Kidney (tissue), 14 donors: ENCODE data around the gene HMCES. TPM values are rescaled to one million over a fixed set of nuclear protein-coding genes. Genes with fewer than 3 reads are reported as not detected.

Source experiments
- DNase-seq, 5 donors: peaks; one replicate each; pipeline ENCODE4 v3.0.0-alpha.2; 2013 to 2020
- FAIRE-seq: peaks from 2 replicates; lab custom pipeline; 2012; peaks lifted over from hg19 to GRCh38; lab: Jason Lieb, UNC
- H3K27ac ChIP-seq, 2 donors: one replicate each; pipeline ENCODE4 v1.7.0; 2013; ENCODE audit warnings: low read depth in 2 of 2, low read length in 2 of 2, inconsistent platforms in 1 of 2
- H3K27me3 ChIP-seq: one replicate; pipeline ENCODE4 v1.7.1; 2013; ENCODE audit warnings: low read length, inconsistent platforms; ENCODE audit not compliant: control insufficient read depth, insufficient read depth
- H3K36me3 ChIP-seq, 3 donors: one replicate each; pipeline versions ENCODE4 v1.7.0 to v1.7.1; 2013; ENCODE audit warnings: low read length in 3 of 3, control low read depth in 1 of 3, inconsistent platforms in 1 of 3; ENCODE audit not compliant: insufficient read depth in 3 of 3, control insufficient read depth in 2 of 3
- H3K4me1 ChIP-seq, 3 donors: one replicate each; pipeline versions ENCODE4 v1.7.0 to v1.7.1; 2013; ENCODE audit warnings: low read length in 3 of 3, inconsistent platforms in 1 of 3, low read depth in 1 of 3; ENCODE audit not compliant: control insufficient read depth in 2 of 3, insufficient read depth in 2 of 3
- H3K4me3 ChIP-seq, 3 donors: one replicate each; pipeline versions ENCODE4 v1.7.0 to v1.8.1; 2013; ENCODE audit warnings: low read length in 3 of 3, control low read depth in 1 of 3, inconsistent platforms in 1 of 3
- H3K9ac ChIP-seq, 3 donors: one replicate each; pipeline versions ENCODE4 v1.7.0 to v1.7.1; 2013; ENCODE audit warnings: low read length in 3 of 3, control low read depth in 1 of 3, inconsistent platforms in 1 of 3
- H3K9me3 ChIP-seq, 3 donors: one replicate each; pipeline versions ENCODE4 v1.7.0 to v1.7.1; 2013; ENCODE audit warnings: low read length in 3 of 3, control low read depth in 1 of 3, inconsistent platforms in 1 of 3; ENCODE audit not compliant: control insufficient read depth in 2 of 3, insufficient read depth in 1 of 3
- intact Hi-C: fragments of 100-400 bp; cut with DNase I; formaldehyde crosslinking; loops from one replicate; pipeline ENCODE4 v1.11.1; 2022
- polyA plus RNA-seq: library from polyadenylated mRNA; stranded (reverse); fragments of 350-450 nt; fragmentation: Illumina TruSeq; extraction: RNeasy Lipid Tissue Mini Kit (QIAGEN cat#74804); gene quantifications from one replicate; pipeline ENCODE4 v1.2.3, GENCODE V29; 2014; ENCODE audit warnings: low read depth, low replicate concordance; ENCODE audit not compliant: insufficient read depth
- total RNA-seq: library from RNA; stranded (reverse); fragmentation: NEBNext Ultra II Directional; extraction: Animal tissue kit (Norgen Biotek cat#: 25700); gene quantifications from one replicate; pipeline ENCODE4 v1.2.1, GENCODE V29; 2021
- TF ChIP-seq, protein P1 (sequence below): IDR thresholded peaks from 3 replicates; pipeline ENCODE4 v1.5.1; 2012; ENCODE audit warnings: mild to moderate bottlenecking, moderate library complexity, borderline replicate concordance; ENCODE audit not compliant: insufficient read depth; ENCODE audit errors: extremely low read depth
- donor health status: control.
- donor health status: control.
- donor health status: control.
- donor health status: control.
- donor health status: control.
- donor health status: DM: yes; HTN: yes; CAD: no.
- donor health status: Normal renal cell carcinoma (clear cell type).

Gene HMCES
- total and polyA plus RNA-seq, 2 donors from 2014 or later = 37.4 to 40.1 TPM

DNA sequence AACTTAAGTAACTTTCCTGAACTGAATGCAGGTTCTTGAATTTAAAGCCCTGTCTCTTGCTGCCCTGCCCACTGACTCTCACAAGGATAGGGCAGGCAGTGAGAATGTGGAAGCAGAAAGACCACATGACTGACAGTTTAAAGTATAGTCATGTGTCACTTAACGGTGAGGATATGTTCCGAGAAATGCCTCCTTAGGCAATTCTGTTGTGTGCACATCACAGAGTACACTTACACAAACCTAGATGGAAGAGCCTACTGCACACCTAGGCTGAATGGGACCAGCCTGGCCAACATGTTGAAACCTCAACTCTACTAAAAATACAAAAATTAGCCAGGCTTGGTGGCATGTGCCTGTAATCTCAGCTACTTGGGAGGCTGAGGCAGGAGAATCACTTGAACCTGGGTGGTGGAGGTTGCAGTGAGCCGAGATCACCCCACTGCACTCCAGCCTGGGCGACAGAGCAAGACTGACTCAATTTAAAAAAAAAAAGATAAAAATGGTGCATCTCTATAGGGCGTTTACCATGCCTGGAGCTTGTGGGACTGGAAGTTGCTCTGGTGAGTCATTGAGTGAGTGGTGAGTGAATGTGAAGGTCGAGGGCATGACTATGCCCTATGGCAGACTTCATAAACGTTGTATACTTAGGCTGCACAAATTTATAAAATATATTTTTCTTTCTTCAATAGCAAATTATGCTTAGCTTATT lies 48.2 kb upstream of the HMCES start:
- Histone ChIP-seq H3K27me3 (no peaks in the 10 kb centered on the region), H3K9me3 (no peaks in the 10 kb centered on the region), H3K4me1 (peaks cover 0 to 6% (median 0%) of the 10 kb centered on the region in 3 donors), H3K9ac (no peak overlapping the region), H3K36me3 (no peaks in the 10 kb centered on the region), H3K4me3 (no peak overlapping the region), H3K27ac (no peak overlapping the region)
- intact Hi-C loops = no loop called here
- FAIRE-seq (no peak), DNase-seq (no peak)
- TF ChIP-seq, protein P1, sequence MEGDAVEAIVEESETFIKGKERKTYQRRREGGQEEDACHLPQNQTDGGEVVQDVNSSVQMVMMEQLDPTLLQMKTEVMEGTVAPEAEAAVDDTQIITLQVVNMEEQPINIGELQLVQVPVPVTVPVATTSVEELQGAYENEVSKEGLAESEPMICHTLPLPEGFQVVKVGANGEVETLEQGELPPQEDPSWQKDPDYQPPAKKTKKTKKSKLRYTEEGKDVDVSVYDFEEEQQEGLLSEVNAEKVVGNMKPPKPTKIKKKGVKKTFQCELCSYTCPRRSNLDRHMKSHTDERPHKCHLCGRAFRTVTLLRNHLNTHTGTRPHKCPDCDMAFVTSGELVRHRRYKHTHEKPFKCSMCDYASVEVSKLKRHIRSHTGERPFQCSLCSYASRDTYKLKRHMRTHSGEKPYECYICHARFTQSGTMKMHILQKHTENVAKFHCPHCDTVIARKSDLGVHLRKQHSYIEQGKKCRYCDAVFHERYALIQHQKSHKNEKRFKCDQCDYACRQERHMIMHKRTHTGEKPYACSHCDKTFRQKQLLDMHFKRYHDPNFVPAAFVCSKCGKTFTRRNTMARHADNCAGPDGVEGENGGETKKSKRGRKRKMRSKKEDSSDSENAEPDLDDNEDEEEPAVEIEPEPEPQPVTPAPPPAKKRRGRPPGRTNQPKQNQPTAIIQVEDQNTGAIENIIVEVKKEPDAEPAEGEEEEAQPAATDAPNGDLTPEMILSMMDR = no peak

DNA sequence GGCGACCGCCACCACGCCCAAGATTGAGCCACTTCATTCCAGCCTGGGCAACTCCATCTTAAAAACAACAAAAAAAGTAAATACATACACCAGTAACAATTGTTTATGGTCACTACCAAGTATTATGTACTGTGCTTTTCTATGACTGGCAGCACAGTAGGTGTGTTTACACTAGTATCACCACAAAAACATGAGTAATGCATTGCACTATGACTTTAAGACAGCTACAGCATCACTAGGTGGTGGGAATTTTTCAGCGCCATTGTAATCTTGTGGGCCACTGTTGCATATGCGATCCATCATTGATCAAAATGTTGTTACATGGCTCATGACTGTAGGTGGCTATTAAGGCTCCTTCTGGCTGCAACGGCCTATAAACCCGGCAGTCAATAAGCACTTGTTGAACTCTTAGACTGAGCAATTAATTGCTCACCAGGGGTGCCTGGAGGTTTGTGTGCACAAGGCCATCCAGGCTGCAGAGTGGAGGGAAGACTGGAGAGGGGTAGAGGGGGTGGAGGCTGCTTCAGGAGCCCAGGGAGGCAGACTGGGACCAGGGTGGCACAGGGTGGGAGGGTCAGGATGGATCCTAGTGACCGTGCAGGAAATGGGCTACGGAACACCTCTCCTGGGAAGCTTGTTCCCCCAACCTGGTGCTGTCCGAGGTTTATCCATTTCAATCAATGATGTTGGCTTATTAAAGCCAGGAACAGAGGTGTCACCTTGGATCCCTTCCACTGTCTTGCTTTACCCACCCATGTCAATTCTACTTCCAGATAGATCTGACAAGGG lies 47.1 kb upstream of the HMCES start:
- FAIRE-seq = no peak
- no peak overlapping the region for H3K4me3 ChIP-seq
- H3K27ac ChIP-seq = no peak overlapping the region
- H3K9me3 ChIP-seq = no peaks in the 10 kb centered on the region
- H3K36me3 ChIP-seq = no peaks in the 10 kb centered on the region
- no peaks in the 10 kb centered on the region for H3K27me3 ChIP-seq
- H3K4me1 ChIP-seq = peaks cover 0 to 6% (median 0%) of the 10 kb centered on the region in 3 donors
- DNase-seq = no peak
- intact Hi-C loops = no loop called here
- TF ChIP-seq, protein P1 = no peak
- H3K9ac ChIP-seq = no peak overlapping the region

DNA sequence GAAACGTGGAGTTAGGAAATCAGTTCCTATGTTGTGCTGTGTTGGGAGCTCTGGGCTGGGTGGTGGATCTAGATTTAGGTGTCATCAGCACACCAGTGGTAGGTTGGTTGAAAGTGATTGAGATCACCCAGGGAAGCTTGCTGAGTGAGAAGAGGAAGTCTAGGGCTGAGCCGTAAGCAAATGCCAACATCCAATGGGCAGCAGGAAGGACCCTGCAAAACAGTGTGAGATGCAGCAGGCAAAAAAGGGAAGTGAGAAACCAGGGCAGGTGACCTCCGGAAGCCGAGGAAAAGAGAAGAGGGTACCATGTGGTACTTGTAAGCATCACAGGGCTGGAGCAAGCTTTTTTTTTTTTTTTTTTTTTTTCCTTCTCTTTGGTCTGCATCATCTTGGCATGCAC lies 45.1 kb upstream of the HMCES start:
- Histone ChIP-seq H3K27ac (no peak overlapping the region), H3K36me3 (no peaks in the 10 kb centered on the region)

More for the DNA sequence above, 45.1 kb upstream of the HMCES start:
- intact Hi-C loops = no loop called here
- Histone ChIP-seq H3K4me3 (no peak overlapping the region), H3K9ac (no peak overlapping the region), H3K9me3 (no peaks in the 10 kb centered on the region), H3K27me3 (no peaks in the 10 kb centered on the region), H3K4me1 (peaks cover 0 to 6% (median 0%) of the 10 kb centered on the region in 3 donors)
- TF ChIP-seq, protein P1 = no peak
- FAIRE-seq (no peak), DNase-seq (peak in 1 of 5 donors; percentile 12)
